ENCODE results near the gene KRT71. TPM values are rescaled to one million over a fixed set of nuclear protein-coding genes. Genes with fewer than 3 reads are reported as not detected.

The KRT71 gene
- total and polyA plus RNA-seq, 2 of the 8 experiments (the other 6 are each of a cell fraction or from before 2014, with no cell fraction given) = not detected

- no peaks in the 10 kb centered on the region for H3K79me1 ChIP-seq (ENCODE audit: low read depth, low read length)
- no peak overlapping the region for H4K8ac ChIP-seq (ENCODE audit: extremely low read depth, insufficient read depth, low read length)
- H3K4me3 ChIP-seq (ENCODE audit: extremely low read depth in 1 of 4, insufficient read depth in 2 of 4, low read depth in 3 of 4, low read length in 4 of 4) = no peak overlapping the region
- H2BK15ac ChIP-seq (ENCODE audit: low read length) = no peak overlapping the region; the same call in 1 of the 2 replicates
- H2BK5ac ChIP-seq (ENCODE audit: low read depth, low read length) = no peak overlapping the region
- DNase-seq (ENCODE audit: low read depth in 1 of 2, low spot score in 2 of 2) (no peak), FAIRE-seq (no peak)
- no peaks in the 10 kb centered on the region; a peak in 1 of 7 replicates for H3K27me3 ChIP-seq (replicated peaks in 1 of 4; ENCODE audit: control insufficient read depth in 3 of 4, extremely low read depth in 1 of 4, insufficient read depth in 3 of 4, low read length in 3 of 4)
- H3K4me1 ChIP-seq (replicated peaks in 1 of 4; ENCODE audit: control insufficient read depth in 3 of 4, insufficient read depth in 4 of 4, low read length in 3 of 4) = peaks cover 5 to 10% (median 8%) of the 10 kb centered on the region in 4 experiments; a peak in 6 of 7 replicates
- no peak overlapping the region for H3K4me2 ChIP-seq (ENCODE audit: insufficient read depth in 1 of 2, low read depth in 2 of 2, low read length in 2 of 2)
- no peak overlapping the region for H2BK20ac ChIP-seq (ENCODE audit: low read length)
- H3K36me3 ChIP-seq (ENCODE audit: control insufficient read depth in 2 of 4, insufficient read depth in 4 of 4, low read length in 3 of 4) = no peaks in the 10 kb centered on the region
- H3K27ac ChIP-seq (ENCODE audit: low read depth, low read length) = no peak overlapping the region
- no peak overlapping the region for H3K14ac ChIP-seq (ENCODE audit: insufficient read length)
- H2AFZ ChIP-seq (ENCODE audit: low read length) = no peak overlapping the region
- H3K23ac ChIP-seq (ENCODE audit: insufficient read length) = no peak overlapping the region
- H2AK5ac ChIP-seq (ENCODE audit: low read depth, low read length) = no peak overlapping the region
- no peaks in the 10 kb centered on the region for H3K9me3 ChIP-seq (ENCODE audit: insufficient read depth in 2 of 2, low read depth in 1 of 2, low read length in 1 of 2)
- no peaks in the 10 kb centered on the region; the same call in 1 of the 2 replicates for H3K23me2 ChIP-seq (ENCODE audit: low read depth, low read length)
- H3K4ac ChIP-seq (replicated peaks; ENCODE audit: insufficient read length, low read depth, low read length) = no peak overlapping the region
- ChIA-PET POLR2A (ENCODE audit: partially characterized antibody) (no interaction called here), CTCF (ENCODE audit: partially characterized antibody) (interaction anchor here (0.7 to 4.6 kb wide), 8 partner anchors 12 to 377 kb away, joined by 3 to 29 read pairs (median 4); no protein-coding TSS in a partner anchor)
- no peaks in the 10 kb centered on the region for H4K20me1 ChIP-seq (replicated peaks in 1 of 2; ENCODE audit: control insufficient read depth in 1 of 2, insufficient read depth in 2 of 2, low read length in 2 of 2)
- no peak overlapping the region for H4K91ac ChIP-seq (replicated peaks; ENCODE audit: insufficient read length, low read length)
- H2BK120ac ChIP-seq (replicated peaks; ENCODE audit: low read depth, low read length) = no peak overlapping the region
- H3K18ac ChIP-seq (ENCODE audit: extremely low read depth, low read length) = no peak overlapping the region
- no peak overlapping the region for H3K56ac ChIP-seq (replicated peaks; ENCODE audit: insufficient read length, low read depth, low read length)
- H2BK12ac ChIP-seq (ENCODE audit: low read depth, low read length) = no peak overlapping the region
- 92% methylated on average over 1 of the region's 1 CpG; no CpG with 5 or more reads in 1 of the 2 experiments for WGBS, 2 experiments (ENCODE audit: extremely low coverage in 1 of 2, insufficient coverage in 1 of 2, insufficient read length in 1 of 2, insufficient replicate concordance in 2 of 2, low coverage in 1 of 2, low lambda C conversion rate in 2 of 2, missing lambda C conversion rate in 1 of 2)
- TF ChIP-seq CHD1 (IDR thresholded peaks at IDR 0.05; ENCODE audit: low read depth, low read length) = no peak
- no peak for TF ChIP-seq HDAC6 (IDR thresholded peaks at IDR 0.05; ENCODE audit: low read depth, low read length)
- no peaks in the 10 kb centered on the region for H3K79me2 ChIP-seq (ENCODE audit: control insufficient read depth in 1 of 2, insufficient read depth in 2 of 2, low read length in 2 of 2)
- no peak overlapping the region for H3K9ac ChIP-seq (replicated peaks in 1 of 4; ENCODE audit: extremely low read depth in 1 of 4, low read depth in 3 of 4, low read length in 3 of 4)
- no peak overlapping the region for H4K5ac ChIP-seq (ENCODE audit: insufficient read length, low read depth, low read length)
Measured at GRCh38 chr12:52494100-52494499, 58.8 kb downstream of the KRT71 start.

Other genes with a start within 250 kb of the KRT71 start
- not detected in 2 replicates for gene KRT83, start 231.7 kb downstream of the KRT71 start, total RNA-seq (2021; fragmentation: NEBNext Ultra II Directional; extraction: Animal tissue kit (Norgen Biotek cat#: 25700))
- gene KRT83, start 231.7 kb downstream of the KRT71 start, polyA plus RNA-seq (2011; rRNA removed) = not detected in 2 replicates
- gene KRT85, start 185.7 kb downstream of the KRT71 start, total RNA-seq (2021; fragmentation: NEBNext Ultra II Directional; extraction: Animal tissue kit (Norgen Biotek cat#: 25700)) = not detected in 2 replicates
- gene KRT85, start 185.7 kb downstream of the KRT71 start, polyA plus RNA-seq (2011; rRNA removed) = not detected in 2 replicates
- gene KRT84, start 167.5 kb downstream of the KRT71 start, total RNA-seq (2021; fragmentation: NEBNext Ultra II Directional; extraction: Animal tissue kit (Norgen Biotek cat#: 25700)) = not detected in 2 replicates
- gene KRT84, start 167.5 kb downstream of the KRT71 start, polyA plus RNA-seq (2011; rRNA removed) = not detected in 2 replicates
- not detected in 2 replicates for gene KRT82, start 146.8 kb downstream of the KRT71 start, total RNA-seq (2021; fragmentation: NEBNext Ultra II Directional; extraction: Animal tissue kit (Norgen Biotek cat#: 25700))
- gene KRT82, start 146.8 kb downstream of the KRT71 start, polyA plus RNA-seq (2011; rRNA removed) = not detected in 2 replicates
- gene KRT75, start 118.8 kb downstream of the KRT71 start, total RNA-seq (2021; fragmentation: NEBNext Ultra II Directional; extraction: Animal tissue kit (Norgen Biotek cat#: 25700)) = not detected in 2 replicates
- gene KRT75, start 118.8 kb downstream of the KRT71 start, polyA plus RNA-seq (2011; rRNA removed) = not detected in 2 replicates
- not detected in 2 replicates for gene KRT6B, start 101.0 kb downstream of the KRT71 start, total RNA-seq (2021; fragmentation: NEBNext Ultra II Directional; extraction: Animal tissue kit (Norgen Biotek cat#: 25700))
- not detected in 2 replicates for gene KRT6B, start 101.0 kb downstream of the KRT71 start, polyA plus RNA-seq (2011; rRNA removed)
- not detected in 2 replicates for gene KRT6C, start 79.3 kb downstream of the KRT71 start, total RNA-seq (2021; fragmentation: NEBNext Ultra II Directional; extraction: Animal tissue kit (Norgen Biotek cat#: 25700))
- not detected in 2 replicates for gene KRT6C, start 79.3 kb downstream of the KRT71 start, polyA plus RNA-seq (2011; rRNA removed)
- not detected in 2 replicates for gene KRT6A, start 59.9 kb downstream of the KRT71 start, total RNA-seq (2021; fragmentation: NEBNext Ultra II Directional; extraction: Animal tissue kit (Norgen Biotek cat#: 25700))
- 0.08 and 0.11 TPM in 2 replicates for gene KRT6A, start 59.9 kb downstream of the KRT71 start, polyA plus RNA-seq (2011; rRNA removed)
- not detected in 2 replicates for gene KRT5, start 32.8 kb downstream of the KRT71 start, total RNA-seq (2021; fragmentation: NEBNext Ultra II Directional; extraction: Animal tissue kit (Norgen Biotek cat#: 25700))
- 0.18 and 0.33 TPM in 2 replicates for gene KRT5, start 32.8 kb downstream of the KRT71 start, polyA plus RNA-seq (2011; rRNA removed)
- not detected in 2 replicates for gene KRT74, start 20.7 kb upstream of the KRT71 start, total RNA-seq (2021; fragmentation: NEBNext Ultra II Directional; extraction: Animal tissue kit (Norgen Biotek cat#: 25700))
- not detected in 2 replicates for gene KRT74, start 20.7 kb upstream of the KRT71 start, polyA plus RNA-seq (2011; rRNA removed)
- gene KRT72, start 48.3 kb upstream of the KRT71 start, total RNA-seq (2021; fragmentation: NEBNext Ultra II Directional; extraction: Animal tissue kit (Norgen Biotek cat#: 25700)) = not detected in 2 replicates
- gene KRT72, start 48.3 kb upstream of the KRT71 start, polyA plus RNA-seq (2011; rRNA removed) = not detected in 2 replicates
- gene KRT73, start 65.4 kb upstream of the KRT71 start, total RNA-seq (2021; fragmentation: NEBNext Ultra II Directional; extraction: Animal tissue kit (Norgen Biotek cat#: 25700)) = not detected in 2 replicates
- not detected in 2 replicates for gene KRT73, start 65.4 kb upstream of the KRT71 start, polyA plus RNA-seq (2011; rRNA removed)
- gene KRT2, start 99.1 kb upstream of the KRT71 start, total RNA-seq (2021; fragmentation: NEBNext Ultra II Directional; extraction: Animal tissue kit (Norgen Biotek cat#: 25700)) = not detected in 2 replicates
- not detected in 2 replicates for gene KRT2, start 99.1 kb upstream of the KRT71 start, polyA plus RNA-seq (2011; rRNA removed)
- not detected in 2 replicates for gene KRT1, start 127.3 kb upstream of the KRT71 start, total RNA-seq (2021; fragmentation: NEBNext Ultra II Directional; extraction: Animal tissue kit (Norgen Biotek cat#: 25700))
- gene KRT1, start 127.3 kb upstream of the KRT71 start, polyA plus RNA-seq (2011; rRNA removed) = not detected in 2 replicates
- 0.10 TPM in 1 of 2 replicates, not detected in the other for gene KRT77, start 150.4 kb upstream of the KRT71 start, total RNA-seq (2021; fragmentation: NEBNext Ultra II Directional; extraction: Animal tissue kit (Norgen Biotek cat#: 25700))
- gene KRT77, start 150.4 kb upstream of the KRT71 start, polyA plus RNA-seq (2011; rRNA removed) = 0.02 TPM in 2 replicates
- gene KRT76, start 224.2 kb upstream of the KRT71 start, total RNA-seq (2021; fragmentation: NEBNext Ultra II Directional; extraction: Animal tissue kit (Norgen Biotek cat#: 25700)) = not detected in 2 replicates
- gene KRT76, start 224.2 kb upstream of the KRT71 start, polyA plus RNA-seq (2011; rRNA removed) = not detected in 2 replicates
- not detected in 2 replicates for gene KRT3, start 243.0 kb upstream of the KRT71 start, total RNA-seq (2021; fragmentation: NEBNext Ultra II Directional; extraction: Animal tissue kit (Norgen Biotek cat#: 25700))
- not detected in 2 replicates for gene KRT3, start 243.0 kb upstream of the KRT71 start, polyA plus RNA-seq (2011; rRNA removed)

All from H1 (cell line).